ENCODE measurements around the gene RPL37A.
"Not testable (repeated sequence)": the region's sequence is repeated elsewhere in the genome, so short reads cannot be mapped to it uniquely, and the experiment has no call there.

RPL37A gene

GRCh38 chr2:216516730-216517350, 18.2 kb downstream of the RPL37A start:
- no peak overlapping the region for H3K4me3 ChIP-seq (ENCODE audit: low read depth, low read length)
- TF ChIP-seq CTCF (IDR thresholded peaks at IDR 0.05; ENCODE audit: borderline replicate concordance, insufficient read depth, low read depth, low read length) = peak; percentile 52; the same call in 1 of the 2 replicates

GRCh38 chr2:216517447-216518225, 19.0 kb downstream of the RPL37A start:
- no peak for TF ChIP-seq CTCF (IDR thresholded peaks at IDR 0.05; ENCODE audit: borderline replicate concordance, insufficient read depth, low read depth, low read length)
- H3K4me3 ChIP-seq (ENCODE audit: low read depth, low read length) = no peak overlapping the region

GRCh38 chr2:216518566-216519119, 20.0 kb downstream of the RPL37A start:
- not testable (repeated sequence) for H3K4me3 ChIP-seq (ENCODE audit: low read depth, low read length)

GRCh38 chr2:216519154-216519762, 20.6 kb downstream of the RPL37A start:
- no peak overlapping the region for H3K4me3 ChIP-seq (ENCODE audit: low read depth, low read length)
- peak; percentile 66; the same call in 1 of the 2 replicates for TF ChIP-seq CTCF (IDR thresholded peaks at IDR 0.05; ENCODE audit: borderline replicate concordance, insufficient read depth, low read depth, low read length)

GRCh38 chr2:216520112-216520511, 21.5 kb downstream of the RPL37A start:
- no peak for TF ChIP-seq CTCF (IDR thresholded peaks at IDR 0.05; ENCODE audit: borderline replicate concordance, insufficient read depth, low read depth, low read length)
- H3K4me3 ChIP-seq (ENCODE audit: low read depth, low read length) = no peak overlapping the region

GRCh38 chr2:216522892-216523502, 24.4 kb downstream of the RPL37A start:
- no peak for TF ChIP-seq CTCF (IDR thresholded peaks at IDR 0.05; ENCODE audit: borderline replicate concordance, insufficient read depth, low read depth, low read length)
- H3K4me3 ChIP-seq (ENCODE audit: low read depth, low read length) = no peak overlapping the region

GRCh38 chr2:216525972-216526371, 27.3 kb downstream of the RPL37A start:
- TF ChIP-seq CTCF (IDR thresholded peaks at IDR 0.05; ENCODE audit: borderline replicate concordance, insufficient read depth, low read depth, low read length) = no peak

More at GRCh38 chr2:216525972-216526371, 27.3 kb downstream of the RPL37A start:
- no peak overlapping the region for H3K4me3 ChIP-seq (ENCODE audit: low read depth, low read length)
